NCI-H460 (cell line): ENCODE measurements around the gene MRPS2. TPM values are rescaled to one million over a fixed set of nuclear protein-coding genes. Genes with fewer than 3 reads are reported as not detected.

Experiments
- DNase-seq: peaks from one replicate; pipeline ENCODE4 v3.0.0-alpha.2; 2016; ENCODE audit warnings: low read depth; ENCODE audit errors: extremely low read depth
- total RNA-seq: library from RNA; depleted of rRNA; stranded (reverse); fragments of >200 nt; shearing (Covaris generic); gene quantifications from 2 replicates; pipeline ENCODE4 v1.2.3, GENCODE V29; 2014

MRPS2 gene
- total RNA-seq, 1 experiment from 2014 or later, result 170 TPM

DNA sequence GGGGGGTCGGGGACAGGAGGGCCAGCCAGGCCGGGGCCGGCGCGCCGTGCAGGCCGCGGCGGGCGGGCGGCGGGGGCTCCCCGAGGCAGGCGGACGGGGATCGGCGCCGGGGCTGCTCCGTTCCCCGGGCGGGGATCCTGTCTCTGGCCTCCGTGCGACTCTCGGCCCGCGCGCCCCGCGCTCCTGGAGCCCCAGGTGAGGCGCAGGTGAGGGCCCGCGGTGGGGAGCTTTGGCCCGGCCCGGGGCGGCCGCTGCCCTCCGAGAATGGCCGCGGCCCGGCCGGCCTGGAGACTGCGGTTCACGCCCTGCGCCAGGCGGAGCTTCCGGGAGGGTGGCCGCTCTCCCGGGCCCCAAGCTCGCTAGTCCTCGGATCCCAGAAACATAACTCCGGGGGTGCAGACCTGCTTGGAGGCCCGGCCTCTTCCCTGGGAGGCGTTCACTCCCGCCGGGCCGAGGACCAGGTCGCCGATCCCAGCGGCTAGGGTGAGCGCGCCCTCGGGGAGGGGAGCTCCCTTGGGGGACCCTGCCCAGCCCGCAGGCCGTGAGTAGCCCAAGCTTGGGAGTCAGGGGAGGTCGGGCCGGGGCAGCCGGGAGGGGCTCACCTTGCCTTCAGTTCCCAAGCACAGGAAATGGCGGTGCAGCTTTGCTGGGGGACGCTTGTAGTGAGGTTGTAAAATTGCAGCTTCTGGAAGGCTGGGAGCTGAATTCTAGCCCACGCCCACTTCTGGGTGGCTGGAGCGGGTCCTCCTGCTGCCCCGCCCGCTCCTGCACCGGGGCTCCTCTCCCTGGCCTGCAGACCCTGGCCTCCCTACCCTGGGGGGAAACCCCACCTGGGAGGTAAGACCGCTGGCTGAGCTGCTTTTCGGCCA, 20.2 kb upstream of the MRPS2 start:
- DNase-seq, result no peak

DNA sequence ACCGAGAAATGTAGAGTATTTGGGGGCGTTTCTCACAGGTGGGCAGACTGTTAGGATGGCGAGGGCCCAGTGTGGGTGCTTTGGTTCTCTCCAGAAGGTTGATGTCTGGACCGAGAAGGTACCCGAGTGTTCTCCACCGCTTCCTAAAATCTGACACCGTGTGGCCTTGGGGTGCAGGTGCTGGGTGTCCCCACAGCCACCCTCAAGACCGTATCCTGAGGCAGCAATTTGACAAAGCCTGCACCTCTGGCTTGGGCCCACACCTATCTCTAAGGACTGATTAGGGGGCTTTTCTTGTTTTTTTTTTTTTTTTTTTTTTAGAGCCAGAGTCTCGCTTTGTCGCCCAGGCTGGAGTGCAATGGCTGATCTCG, 19.6 kb upstream of the MRPS2 start:
- no peak for DNase-seq

DNA sequence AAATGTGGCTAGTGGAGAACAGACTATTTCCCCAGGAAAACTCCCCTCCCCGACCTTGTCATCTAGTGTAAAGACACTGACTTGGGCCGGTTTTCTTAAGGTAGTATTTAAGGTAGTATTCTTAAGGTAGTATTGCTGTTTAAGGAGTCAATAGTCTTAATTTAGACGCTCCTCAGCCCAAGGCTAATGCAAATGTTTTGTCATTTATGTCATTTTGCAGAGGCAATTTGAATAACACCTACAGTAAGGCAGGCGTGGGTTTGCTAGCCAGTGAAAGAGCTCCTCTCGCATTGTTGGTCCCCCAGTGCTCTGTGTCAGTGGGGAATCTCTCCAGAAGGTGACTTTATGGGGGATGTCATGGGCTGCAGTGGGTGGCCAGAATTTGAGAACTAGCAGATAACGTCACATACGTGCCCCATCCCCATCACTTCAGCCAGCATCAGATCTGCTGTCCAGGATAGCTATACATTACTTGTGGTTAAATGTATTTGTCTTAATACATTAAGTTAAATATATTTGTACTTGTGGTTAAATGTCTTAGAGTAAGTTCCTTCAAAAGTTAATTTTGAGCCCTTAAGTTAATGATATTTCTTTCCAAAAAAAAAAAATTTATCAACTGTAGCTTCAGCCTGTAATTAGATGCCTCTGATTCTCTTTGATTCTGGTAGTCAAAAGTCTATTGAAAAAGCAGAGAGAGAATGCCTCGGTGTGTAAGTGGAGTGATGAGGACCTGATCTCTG, 18.3 kb upstream of the MRPS2 start:
- DNase-seq, result no peak

DNA sequence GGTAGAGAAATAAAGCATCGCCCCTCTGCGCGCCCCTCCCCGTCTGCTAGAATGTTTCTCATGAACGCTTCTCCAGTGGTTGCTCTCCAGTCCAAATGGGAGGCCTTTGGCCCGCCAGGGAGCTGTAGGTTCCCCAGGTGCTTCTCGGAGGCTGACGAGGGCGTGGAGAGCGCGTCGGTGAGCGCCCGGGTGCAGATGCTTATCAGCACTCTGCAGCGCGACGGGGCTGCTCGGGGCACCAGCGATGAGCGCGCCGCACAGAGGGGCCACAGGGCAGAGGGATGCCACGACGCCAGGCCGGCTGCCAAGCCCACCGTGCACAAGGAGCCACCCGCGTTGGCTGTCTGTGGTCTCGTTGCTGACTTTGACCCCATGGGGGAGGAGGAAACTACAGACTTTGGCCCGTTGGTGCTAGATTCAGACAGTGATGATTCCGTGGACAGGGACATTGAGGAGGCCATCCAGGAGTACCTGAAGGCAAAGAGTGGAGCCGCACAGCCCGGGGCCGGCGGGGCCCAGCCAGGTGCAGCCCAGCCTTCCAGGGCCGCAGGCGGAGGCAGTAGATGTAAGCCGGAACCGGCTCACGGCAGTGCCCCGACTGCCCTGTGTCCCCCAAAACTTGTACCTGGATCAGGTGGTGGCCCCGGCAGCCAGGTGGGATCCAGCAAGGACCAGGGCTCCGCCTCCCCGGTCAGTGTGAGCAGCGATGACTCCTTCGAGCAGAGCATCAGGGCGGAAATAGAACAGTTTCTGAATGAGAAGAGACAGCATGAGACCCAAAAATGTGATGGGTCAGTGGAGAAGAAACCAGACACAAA, 15.8 kb upstream of the MRPS2 start:
- no peak for DNase-seq

DNA sequence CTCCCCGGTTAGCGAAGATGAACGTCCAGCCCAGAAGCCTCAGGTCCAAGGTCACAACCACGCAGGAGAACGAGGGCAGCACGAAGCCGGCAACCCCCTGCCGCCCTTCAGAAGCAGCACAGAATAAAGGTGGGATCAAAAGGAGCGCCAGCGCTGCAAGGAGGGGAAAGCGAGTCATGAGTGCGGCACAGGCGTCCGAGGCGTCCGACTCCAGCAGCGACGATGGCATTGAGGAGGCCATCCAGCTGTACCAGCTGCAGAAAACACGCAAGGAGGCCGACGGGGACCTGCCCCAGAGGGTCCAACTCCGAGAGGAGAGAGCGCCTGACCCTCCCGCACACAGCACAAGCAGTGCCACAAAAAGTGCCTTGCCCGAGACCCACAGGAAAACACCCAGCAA, 15.1 kb upstream of the MRPS2 start:
- no peak for DNase-seq

DNA sequence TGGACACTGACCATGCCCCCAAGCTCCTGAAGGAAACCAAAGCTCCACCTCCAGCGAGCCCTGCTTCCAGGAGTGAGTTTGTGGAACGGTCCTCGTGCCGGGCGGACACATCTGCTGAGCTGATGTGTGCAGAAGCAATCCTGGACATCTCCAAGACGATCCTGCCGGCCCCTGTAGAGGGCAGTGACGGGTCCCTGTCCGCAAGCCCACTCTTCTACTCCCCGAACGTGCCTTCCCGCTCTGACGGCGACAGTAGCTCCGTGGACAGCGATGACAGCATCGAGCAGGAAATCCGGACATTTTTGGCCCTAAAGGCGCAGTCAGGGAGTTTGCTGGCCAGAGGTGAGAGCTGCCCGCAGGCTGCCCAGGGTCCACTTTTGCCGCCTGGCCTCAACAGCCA, 14.7 kb upstream of the MRPS2 start:
- no peak for DNase-seq

DNA sequence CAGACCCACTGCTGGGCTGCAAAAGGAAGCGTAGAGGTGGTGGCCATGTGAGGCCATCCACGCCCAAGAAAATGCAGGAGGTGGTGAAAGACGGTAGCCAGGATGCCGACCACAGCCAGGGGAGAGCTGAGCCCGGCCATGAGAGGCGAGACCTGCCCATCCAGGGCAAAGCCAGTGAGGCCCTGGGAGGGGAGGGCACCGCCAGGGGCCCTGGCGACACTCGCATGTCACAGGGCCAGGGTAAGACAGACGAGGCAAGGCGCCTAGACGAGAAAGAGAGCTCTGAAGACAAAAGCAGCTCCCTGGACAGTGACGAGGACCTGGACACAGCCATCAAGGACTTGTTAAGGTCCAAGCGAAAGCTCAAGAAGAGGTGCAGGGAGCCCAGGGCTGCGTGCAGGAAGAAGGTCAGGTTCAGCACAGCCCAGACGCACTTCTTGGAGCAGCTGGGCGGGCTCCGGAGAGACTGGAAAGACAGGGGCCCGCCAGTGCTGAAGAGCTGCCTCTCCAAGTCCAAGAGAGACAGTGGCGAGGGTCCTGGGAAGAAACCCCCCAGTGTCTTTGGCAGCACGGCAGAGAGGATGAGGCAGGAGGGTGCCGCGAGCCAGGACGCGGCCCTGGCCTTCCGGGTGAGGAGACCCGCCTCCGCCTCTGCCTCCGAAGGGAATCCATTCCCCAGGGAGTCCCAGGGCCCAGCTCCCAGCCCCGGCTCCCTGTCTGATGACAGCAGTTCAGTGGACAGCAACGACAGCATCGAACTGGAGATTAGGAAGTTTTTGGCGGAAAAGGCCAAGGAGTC, 14.0 kb upstream of the MRPS2 start:
- no peak for DNase-seq

DNA sequence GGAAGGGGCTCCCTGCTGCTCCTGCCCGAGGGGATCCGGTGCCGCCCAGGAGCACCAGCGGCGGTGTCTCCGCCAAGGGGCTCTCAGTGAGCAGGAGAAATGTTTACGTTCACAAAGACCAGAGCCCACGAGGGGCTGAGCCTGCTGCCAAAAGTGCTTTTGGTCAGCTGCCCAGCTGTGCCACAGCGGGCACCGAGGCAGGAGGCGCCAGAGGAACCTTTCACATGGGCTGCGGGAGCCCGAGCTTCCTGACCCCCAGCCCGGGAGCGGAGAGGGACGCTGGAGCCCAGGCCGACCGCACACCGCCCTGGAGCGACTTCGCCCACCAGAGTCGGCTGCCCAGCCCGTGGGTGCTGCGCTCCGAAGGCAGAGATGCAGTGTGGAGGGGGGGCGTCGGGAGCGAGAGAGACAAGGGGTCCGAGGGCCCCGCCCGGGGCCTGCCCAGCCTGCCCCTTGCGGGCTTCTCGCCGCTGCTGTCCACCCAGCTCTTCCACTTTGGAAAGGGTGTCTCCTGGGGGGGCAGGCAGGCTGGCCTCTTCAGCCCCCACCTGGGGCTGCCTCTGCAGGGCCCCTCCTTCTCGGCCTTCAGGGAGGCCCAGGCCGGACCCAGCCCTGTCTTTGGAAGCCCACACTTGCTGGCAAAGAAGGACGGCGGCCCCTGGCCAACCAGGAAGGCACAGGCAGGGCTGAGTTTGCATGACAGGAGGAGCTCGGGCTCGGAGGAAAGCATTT, 13.0 kb upstream of the MRPS2 start:
- no peak for DNase-seq

DNA sequence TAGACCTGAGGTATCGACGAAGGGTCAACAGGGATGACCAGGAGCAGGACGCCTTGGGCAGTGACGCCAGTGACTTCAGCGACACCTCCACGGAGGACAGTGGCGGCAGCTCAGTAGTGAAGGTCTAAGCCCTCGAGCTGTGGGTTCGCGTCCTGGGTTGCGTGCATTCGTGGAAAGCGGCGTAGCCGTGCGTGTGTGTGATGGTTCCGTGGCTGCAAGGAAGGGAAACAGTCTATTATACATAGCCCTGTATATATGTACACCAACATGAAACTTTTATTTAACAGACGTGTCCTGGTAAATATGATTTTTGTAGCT, 12.5 kb upstream of the MRPS2 start:
- DNase-seq, result no peak

DNA sequence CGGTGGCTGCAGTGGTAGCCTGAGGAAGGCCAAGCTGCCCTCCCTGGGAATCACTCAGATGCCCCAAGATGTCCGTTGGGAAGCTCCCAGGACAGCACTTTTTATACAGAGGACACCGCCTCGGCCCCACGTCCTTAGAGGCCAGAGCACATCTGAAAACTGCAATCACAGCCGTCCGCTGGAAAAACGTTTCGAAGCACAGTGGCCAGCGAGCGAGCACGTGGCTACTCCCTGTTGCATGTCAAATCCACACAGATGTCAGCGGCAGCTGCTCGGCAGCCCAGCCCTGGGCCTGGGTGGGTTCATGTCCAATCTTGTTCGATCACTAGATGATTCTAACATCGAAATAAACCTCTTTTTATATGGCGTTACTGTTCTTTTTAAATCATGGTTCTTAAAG, 12.0 kb upstream of the MRPS2 start:
- no peak for DNase-seq

DNA sequence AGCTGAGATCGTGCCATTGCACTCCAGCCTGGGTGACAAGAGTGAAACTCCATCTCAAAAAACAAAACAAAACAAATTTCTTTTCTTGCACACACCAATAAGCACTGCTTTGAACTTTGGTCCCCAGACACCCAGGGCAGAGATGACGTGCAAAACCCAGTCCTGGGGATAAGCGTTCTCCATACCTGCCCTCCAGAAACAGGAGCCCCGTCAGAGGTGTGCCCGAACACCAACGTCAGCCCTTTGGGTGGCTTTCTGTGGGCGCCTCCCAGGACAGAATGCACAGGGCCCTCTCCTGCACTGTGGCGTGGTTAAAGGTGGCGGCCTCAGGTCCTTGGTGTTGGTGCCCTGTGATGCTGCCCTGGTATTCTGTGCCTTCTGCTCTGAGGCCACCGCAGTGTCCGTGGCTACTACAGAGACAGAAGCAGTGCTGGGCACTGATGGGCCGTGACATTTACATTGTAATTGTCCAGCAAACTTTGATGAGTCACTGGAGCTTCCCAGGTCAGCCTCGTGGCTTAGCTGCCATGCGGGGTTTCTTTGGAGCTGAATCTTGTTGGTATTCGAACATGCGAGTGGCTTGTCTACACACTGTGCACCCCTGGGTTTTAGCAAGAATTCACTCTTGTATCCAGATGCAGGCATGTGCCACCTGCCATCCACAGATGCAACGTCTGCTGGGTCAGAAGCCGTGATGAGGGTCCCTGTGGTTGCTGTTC, 11.1 kb upstream of the MRPS2 start:
- no peak for DNase-seq

DNA sequence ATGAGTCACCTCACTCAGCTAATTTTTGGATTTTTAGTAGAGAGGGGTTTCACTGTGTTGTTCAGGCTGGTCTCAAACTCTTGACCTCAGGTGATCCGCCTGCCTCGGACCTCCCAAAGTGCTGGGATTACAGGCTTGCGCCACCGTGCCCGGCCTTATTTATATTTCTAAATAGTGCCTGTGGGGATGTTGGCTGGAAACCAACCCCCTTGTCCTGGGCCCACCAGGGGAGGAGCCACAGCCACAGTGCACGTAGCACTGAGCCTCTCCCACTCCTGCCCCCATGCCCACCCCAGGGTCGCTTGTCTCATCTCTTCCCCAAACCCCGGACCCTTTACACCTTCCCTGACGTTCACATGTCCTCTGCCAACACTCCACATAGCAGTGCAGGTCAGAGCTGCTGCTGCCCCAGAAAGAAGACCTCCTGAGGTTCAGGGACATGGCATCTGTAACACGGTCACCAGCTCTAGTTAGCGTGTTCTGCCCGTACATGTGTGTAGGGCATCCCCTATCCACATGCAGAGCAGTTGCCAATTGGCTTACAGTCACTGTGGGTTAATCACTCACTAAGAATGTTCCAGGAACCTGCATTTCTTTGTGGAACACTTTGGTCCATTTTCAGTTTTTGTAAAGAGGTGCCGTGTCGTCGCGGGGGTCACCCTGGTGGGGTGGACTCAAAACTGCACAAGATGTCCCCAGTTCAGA, 10.2 kb upstream of the MRPS2 start:
- no peak for DNase-seq

DNA sequence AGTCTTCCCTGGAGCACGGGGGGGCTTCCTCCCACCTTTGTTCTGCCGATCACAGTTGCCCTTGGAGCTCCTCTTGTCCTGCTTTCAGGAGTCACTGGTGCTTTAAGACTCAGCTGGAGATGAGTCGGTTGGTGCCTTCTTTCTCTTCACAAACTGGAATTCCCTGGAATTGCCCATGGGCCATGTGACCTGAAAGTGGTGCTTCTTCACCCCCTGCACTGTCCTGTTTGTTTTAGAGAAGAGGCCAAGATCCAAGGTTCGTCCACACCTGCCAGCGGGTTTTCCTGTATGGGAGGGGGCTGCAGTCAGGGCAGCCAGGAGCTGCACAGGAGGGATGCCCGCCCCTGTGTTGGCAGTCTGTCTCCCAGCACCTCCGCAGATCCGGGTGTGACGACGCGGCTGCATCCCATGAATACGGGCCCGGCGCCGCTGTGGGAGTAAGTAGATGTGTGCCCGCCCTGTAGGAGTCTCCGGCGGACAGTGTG, 9.5 kb upstream of the MRPS2 start:
- no peak for DNase-seq

DNA sequence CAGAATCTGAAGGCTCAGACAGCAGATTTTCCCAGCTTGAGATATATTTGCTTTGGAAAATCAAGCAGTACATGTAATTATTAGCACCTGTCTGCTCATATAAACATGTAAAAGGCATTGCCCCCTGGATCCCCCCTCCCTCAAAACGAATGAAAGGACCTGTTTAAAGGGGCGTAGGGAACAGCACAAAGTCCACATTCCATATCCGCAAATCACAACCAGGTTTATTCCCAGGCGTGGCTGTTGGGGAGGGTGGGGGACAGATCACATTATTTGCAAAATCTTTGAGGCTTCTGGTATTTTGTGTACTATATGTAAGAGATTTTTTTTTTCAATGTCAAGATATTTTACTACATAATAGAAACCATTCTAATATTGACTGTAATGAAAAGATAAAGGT, 8.7 kb upstream of the MRPS2 start:
- no peak for DNase-seq

DNA sequence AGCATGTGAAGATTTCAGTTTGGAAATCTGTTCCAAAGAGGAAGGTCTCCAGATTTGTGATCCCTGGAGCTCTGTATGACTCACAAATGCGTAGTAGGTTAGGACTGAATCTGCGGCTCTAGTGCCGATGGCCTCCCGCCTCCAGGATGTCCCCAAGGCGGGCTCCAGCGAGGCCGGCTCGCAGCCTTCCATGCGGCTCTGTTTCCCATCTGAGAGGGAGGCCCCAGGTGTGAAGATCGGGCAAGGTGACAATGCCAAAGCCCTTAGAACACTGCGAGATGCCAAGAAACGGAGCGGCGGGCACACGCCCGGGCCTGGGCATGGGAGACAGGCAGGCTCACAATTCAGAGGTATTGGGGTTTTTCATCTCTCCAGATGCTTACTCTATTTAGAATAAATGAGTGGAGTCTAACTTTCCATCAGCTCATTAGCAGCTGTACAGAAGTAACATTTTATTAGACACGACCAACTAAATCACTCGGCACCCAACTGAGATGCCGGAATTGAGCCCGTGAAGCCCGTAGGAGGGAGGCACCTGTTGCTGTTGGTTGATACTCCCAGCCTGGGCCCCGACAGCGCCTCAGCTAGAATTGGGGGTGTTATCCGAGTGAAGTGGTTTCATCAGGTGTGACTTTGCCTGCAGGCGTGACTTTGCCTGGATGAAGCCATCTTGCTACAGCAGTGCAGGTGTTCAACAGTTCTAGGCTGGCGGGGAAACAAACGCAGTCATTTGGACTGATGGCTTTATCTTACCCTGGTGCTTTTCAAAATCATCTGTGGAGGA, 7.4 kb upstream of the MRPS2 start:
- DNase-seq, result no peak

DNA sequence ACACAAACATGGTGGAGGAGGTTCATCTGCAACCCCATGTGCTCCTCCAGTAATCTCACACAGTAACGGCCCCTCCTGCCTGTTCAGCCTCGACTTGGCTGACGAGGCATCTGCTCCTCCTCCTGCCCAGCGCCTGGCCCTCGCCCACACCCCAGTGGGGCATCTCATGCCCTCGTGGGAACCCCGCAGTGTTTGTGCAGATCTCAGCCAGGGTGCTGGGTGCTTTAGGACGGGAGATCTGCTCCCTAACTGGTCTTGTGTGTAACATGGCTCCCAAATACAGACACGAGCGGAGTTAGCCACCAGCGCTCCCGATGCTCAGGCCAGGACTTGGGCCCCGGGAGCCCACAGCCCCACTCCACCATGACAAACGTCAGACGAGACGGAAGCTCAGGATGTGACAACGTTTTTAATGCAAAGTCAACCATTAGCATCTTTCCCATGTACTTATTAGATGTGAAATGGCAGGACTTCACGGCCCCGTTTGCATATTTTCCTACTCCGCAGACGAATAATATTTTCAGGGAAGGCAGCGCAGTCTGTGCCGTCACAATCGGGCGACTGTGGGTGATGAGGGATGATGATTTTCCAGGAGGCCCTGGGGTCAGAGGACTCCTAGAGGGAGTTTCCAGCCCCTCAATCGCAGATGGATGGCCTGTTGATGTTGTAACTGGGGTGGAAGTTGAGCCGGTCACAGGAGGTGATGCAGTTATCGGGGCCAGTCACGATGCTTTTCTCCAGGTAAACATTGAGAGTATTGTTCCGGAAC, 5.5 kb upstream of the MRPS2 start:
- no peak for DNase-seq
